ENCODE data around the gene NNMT. TPM values are rescaled to one million over a fixed set of nuclear protein-coding genes. Genes with fewer than 3 reads are reported as not detected.
A peak's percentile ranks its signal among the peaks of the same experiment; 100 is the strongest.

NNMT gene
- total RNA-seq, 1 donor from 2014 or later = 1,040 TPM

DNA sequence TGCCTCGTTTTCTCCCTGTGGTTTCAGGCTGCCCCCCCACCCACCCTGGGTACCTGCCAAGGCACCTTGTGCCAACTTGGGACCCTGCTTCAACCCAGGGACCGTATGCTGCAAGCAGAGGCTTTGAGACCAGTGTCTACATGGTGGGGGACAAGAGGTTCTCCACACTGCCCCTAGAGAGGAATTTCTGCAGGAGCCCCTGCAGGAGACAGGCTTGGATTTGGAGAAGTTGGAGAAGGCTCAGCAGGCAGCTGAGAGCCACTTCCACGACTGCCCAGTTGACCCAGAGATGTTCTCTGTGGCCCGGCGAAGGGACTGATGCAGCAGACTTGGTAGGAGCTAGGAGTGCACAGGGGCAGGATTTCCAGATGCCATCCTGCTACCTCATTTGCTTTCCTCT, 20.1 kb upstream of the NNMT start:
- Histone ChIP-seq H3K27me3 (no peaks in the 10 kb centered on the region), H3K9me3 (no peaks in the 10 kb centered on the region)

DNA sequence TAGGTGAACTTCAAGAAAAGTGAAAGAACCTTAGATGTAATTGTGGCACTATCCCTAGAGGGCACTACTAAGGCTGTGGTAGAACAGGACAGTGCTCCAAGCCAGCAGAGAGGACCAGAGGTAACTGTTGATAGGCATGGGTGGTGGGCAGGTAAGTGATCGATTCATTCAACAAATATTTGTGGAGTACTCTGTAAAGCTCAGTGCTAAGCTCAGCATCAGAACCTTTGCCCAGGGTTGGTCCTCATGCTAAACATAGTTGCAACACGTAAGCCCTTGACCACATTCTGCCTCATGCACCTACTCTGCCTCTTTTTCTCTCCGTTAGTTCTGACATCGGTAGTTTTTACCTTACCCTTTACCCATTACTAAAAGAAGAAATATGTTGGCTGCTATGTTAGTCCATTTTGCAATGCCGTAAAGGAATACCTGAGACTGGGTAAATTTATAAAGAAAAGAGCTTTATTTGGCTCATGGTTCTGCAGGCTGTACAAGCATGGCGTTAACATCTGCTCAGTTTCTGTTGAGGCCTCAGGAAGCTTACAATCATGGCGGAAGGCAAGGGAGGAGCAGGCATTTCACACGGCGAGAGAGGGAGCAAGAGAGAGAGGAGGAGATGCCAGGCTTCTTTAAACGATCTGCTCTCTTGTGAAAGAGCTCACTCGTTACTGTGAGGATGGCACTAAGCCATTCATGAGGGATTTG, 18.4 kb upstream of the NNMT start:
- intact Hi-C loops (cut with DNase I) = no loop called here
- no peak overlapping the region for H3K27ac ChIP-seq
- peaks cover 0 to 6% of the 10 kb centered on the region in 2 donors for H3K36me3 ChIP-seq
- H3K9me3 ChIP-seq = no peaks in the 10 kb centered on the region
- no peak overlapping the region for H3K4me3 ChIP-seq
- peaks cover 0 to 10% of the 10 kb centered on the region in 2 donors for H3K4me1 ChIP-seq
- TF ChIP-seq, protein P1, sequence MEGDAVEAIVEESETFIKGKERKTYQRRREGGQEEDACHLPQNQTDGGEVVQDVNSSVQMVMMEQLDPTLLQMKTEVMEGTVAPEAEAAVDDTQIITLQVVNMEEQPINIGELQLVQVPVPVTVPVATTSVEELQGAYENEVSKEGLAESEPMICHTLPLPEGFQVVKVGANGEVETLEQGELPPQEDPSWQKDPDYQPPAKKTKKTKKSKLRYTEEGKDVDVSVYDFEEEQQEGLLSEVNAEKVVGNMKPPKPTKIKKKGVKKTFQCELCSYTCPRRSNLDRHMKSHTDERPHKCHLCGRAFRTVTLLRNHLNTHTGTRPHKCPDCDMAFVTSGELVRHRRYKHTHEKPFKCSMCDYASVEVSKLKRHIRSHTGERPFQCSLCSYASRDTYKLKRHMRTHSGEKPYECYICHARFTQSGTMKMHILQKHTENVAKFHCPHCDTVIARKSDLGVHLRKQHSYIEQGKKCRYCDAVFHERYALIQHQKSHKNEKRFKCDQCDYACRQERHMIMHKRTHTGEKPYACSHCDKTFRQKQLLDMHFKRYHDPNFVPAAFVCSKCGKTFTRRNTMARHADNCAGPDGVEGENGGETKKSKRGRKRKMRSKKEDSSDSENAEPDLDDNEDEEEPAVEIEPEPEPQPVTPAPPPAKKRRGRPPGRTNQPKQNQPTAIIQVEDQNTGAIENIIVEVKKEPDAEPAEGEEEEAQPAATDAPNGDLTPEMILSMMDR (IDR thresholded peaks at IDR 0.05) = no peak
- no peaks in the 10 kb centered on the region for H3K27me3 ChIP-seq
- no peak for DNase-seq (ENCODE audit: low spot score in 2 of 2)

More for the DNA sequence above, 20.1 kb upstream of the NNMT start:
- intact Hi-C loops (cut with DNase I) = no loop called here
- Histone ChIP-seq H3K4me1 (peaks cover 0 to 8% of the 10 kb centered on the region in 2 donors), H3K4me3 (no peak overlapping the region), H3K36me3 (peaks cover 5 to 8% of the 10 kb centered on the region in 2 donors), H3K27ac (no peak overlapping the region)
- no peak for DNase-seq (ENCODE audit: low spot score in 2 of 2)
- TF ChIP-seq, protein P1 (IDR thresholded peaks at IDR 0.05) = no peak

DNA sequence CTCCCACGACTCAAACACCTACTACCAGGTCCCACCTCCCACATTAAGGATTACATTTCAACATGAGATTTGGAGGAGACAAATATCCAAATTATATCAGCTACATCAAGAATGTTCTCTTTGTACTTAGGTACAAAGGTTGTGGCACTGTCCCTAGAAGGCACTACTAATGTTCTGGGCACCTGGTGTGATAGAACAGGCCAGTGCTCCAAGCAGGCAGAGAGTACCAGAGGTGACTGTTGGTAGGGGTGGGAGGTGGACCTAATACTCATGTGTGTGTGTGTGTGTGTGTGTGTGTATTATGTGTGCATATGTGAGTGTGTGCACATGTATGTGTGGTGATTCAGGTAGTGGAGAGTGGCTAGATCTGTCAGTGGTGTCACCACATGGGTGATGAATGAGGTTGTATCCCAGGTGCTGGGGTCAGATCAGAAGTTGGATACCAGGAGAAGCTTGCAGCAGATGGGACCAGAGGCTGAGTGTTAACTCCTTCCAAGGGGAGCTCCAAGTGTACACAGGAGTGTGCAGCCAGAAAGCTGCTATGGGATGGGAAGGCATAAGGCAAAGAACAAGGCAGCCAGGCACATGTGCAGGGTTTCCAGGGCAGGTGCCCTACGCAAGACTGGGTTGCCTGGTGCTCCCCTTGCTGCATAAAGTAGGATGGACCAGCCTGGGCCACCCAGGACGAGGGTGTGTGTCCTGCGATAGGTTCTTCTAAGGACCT, 17.7 kb upstream of the NNMT start:
- H3K36me3 ChIP-seq = peaks cover 0 to 6% of the 10 kb centered on the region in 2 donors
- DNase-seq (ENCODE audit: low spot score in 2 of 2) = no peak
- no peaks in the 10 kb centered on the region for H3K27me3 ChIP-seq
- intact Hi-C loops (cut with DNase I) = no loop called here
- TF ChIP-seq, protein P1 (IDR thresholded peaks at IDR 0.05) = no peak
- no peaks in the 10 kb centered on the region for H3K9me3 ChIP-seq
- peak overlapping the region in 1 of 2 donors; percentile 68 for H3K27ac ChIP-seq
- H3K4me3 ChIP-seq = no peak overlapping the region
- H3K4me1 ChIP-seq = peaks cover 0 to 10% of the 10 kb centered on the region in 2 donors

DNA sequence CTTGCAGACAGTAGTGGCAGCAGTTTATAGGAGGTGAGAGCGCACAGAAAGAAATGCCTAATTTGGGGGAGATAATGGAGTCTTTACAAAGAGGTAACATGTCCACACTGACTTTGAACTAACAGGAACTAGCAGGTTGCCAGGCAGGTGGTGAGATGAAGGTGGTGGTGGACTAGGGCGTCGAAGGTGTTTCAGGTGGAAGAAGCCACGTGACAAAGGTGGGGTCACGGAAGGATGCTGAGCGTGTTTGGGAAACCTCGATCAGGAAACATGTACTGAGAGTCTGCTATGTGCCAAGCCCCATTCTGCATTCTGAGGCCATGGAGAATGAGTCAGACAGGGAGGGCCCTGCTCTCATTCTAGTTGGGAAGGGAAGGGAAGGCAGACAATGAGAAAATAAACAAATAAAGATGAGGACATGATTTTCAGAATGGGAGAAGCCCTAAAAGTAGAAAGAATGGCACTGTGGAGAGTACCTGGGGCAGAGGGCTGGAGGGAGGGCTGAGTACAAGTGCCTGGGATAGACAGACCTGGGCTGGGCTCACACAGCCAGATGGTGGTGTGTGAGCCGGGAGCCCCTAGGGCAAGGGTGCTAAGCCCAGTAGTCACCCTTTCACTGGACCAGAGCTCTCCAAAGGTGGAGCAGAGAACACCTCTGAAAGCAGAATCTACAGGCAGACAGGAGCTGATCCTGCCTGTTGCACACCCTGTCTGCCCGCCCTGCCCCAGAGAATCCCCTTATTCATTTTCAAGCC, 16.2 kb upstream of the NNMT start:
- no peak for DNase-seq (ENCODE audit: low spot score in 2 of 2)
- Histone ChIP-seq H3K4me1 (peaks cover 0 to 10% of the 10 kb centered on the region in 2 donors), H3K27ac (peak overlapping the region; percentile 61 to 68), H3K4me3 (no peak overlapping the region), H3K36me3 (peaks cover 0 to 6% of the 10 kb centered on the region in 2 donors), H3K27me3 (no peaks in the 10 kb centered on the region), H3K9me3 (no peaks in the 10 kb centered on the region)
- intact Hi-C loops (cut with DNase I) = loop anchor here (5.0 kb wide), 1 partner anchor 157 kb away; the partner anchor contains the start of gene REXO2
- TF ChIP-seq, protein P1 (IDR thresholded peaks at IDR 0.05) = no peak

DNA sequence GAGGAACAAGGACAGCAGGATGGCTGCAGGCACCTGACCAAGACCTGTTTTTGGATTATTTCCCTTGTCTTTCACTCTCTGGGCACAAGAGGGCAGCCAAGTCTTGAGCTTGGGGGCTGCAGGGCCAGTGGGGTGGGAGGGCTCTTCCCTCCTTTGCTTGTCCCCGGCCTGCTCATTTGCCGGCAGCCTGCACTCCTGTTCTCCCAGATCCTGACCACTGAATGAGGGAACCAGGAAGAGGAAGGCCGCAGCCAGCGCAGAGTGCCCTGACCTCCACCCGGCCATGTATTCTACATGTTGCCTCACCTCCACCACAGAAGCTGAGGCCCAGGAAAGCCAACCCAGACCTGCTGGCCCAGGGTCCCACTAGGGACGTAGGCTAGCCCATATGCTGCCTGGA, 15.5 kb upstream of the NNMT start:
- TF ChIP-seq, protein P1 (IDR thresholded peaks at IDR 0.05) = peak; percentile 15 to 64 (median 53)
- Histone ChIP-seq H3K9me3 (no peaks in the 10 kb centered on the region), H3K36me3 (peaks cover 0 to 6% of the 10 kb centered on the region in 2 donors), H3K27me3 (no peaks in the 10 kb centered on the region), H3K27ac (peak overlapping the region; percentile 61 to 68), H3K4me1 (peaks cover 0 to 10% of the 10 kb centered on the region in 2 donors), H3K4me3 (no peak overlapping the region)
- intact Hi-C loops (cut with DNase I) = loop anchor here (5.0 kb wide), 1 partner anchor 157 kb away; the partner anchor contains the start of gene REXO2
- peak in 1 of 2 donors; percentile 84 for DNase-seq (ENCODE audit: low spot score in 2 of 2)

Measured in ascending aorta (tissue), 2 donors.